GM18517 (cell line): Measurements from ENCODE around the gene ABCD4.
"Not testable (repeated sequence)": the region's sequence is repeated elsewhere in the genome, so short reads cannot be mapped to it uniquely, and the experiment has no call there.

Experiments
- ATAC-seq: cut with Tn5 transposase; IDR thresholded peaks from one replicate; pipeline ENCODE4 v1.9.1; 2021; ENCODE audit warnings: mild to moderate bottlenecking, moderate library complexity; ENCODE audit not compliant: unreplicated experiment

Gene ABCD4

DNA sequence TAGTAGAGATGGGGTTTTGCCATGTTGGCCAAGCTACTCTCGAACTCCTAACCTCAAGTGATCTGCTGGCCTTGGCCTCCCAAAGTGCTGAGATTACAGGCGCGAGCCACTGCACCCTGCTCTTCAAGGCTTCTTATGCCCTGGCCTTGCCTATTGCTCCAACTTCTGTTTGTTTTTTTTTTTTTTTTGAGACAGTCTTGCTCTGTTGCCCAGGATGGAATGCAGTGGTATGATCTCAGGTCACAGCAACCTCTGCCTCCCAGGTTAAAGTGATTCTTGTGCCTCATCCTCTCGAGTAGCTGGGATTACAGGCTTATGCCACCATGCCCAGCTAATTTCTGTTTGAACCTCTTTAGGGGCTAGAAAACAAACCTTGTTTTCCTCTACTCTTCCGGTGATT lies 6.0 kb upstream of the ABCD4 start:
- ATAC-seq: no peak

GRCh38 chr14:74302152-74302628 lies 544 bp downstream of the ABCD4 start:
- ATAC-seq: peak; percentile 7

- no peak for ATAC-seq
These were observed 1.1 kb downstream of the ABCD4 start for GRCh38 chr14:74301594-74302151.

DNA sequence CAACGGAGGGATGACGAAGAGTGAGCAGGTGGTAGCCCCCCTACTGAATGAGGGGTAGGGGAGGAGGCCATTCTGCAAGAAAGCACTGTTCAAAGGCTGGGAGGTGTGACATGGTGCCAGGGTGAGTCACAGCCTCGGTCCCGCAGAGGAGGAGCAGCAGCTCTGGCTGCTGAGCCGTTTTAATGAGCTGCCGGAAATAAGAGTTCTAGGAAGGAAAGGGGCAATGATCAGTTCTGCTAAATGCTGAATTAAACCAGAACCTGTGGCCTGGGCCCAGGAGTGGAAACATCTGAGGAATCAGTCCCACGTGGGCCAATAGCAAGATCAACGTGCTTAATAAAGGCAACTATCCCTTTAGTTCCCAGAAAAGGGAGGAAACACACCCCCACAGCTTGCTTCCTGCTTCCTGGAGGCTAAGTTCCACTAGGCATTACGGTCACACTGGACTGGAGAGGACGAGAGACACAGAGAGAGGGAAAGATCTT lies 3.6 kb downstream of the ABCD4 start:
- no peak for ATAC-seq

- ATAC-seq: no peak
These were observed 4.7 kb downstream of the ABCD4 start for GRCh38 chr14:74297986-74298385.

DNA sequence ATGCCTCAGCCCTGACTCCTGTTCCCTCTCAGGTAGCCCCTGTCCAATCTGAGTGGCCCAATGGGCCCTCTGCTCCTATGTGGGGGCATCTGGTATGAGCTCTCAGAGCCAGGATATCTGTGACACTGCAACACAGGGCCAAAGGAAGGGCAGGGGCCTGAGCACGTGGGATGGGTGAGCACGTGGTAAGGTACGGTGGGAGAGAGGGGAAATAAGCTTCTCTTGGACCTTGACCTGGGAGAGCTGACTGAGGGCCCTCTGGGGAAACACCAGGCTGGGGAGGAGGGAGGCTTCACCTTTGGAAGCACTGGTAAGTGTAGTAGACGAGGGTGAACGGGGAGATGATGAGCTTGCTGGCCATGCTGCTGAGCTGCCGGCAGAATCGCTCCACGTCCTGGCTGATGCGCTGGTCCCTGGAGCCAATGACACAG lies 6.7 kb downstream of the ABCD4 start:
- ATAC-seq: no peak

DNA sequence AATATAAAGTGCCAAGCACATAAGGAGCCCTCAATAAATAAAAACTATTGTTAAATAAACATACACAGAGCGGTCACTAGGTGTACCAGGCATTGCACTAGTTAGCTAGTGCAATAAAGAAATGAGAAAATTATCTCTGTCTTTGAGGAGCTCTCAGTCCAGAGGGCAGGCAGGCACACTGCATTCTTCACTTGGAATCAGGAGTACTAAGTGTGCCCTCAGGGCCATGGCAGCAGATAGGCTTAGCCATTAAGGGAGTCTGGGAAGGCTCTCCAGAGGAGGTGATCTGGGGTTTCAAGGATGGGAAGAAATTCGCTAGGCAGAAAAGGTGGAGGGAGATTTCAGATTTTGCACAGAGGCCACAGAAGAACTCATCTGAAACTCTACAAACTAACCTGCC lies 9.1 kb downstream of the ABCD4 start:
- ATAC-seq: no peak

GRCh38 chr14:74292061-74292460 lies 10.7 kb downstream of the ABCD4 start:
- no peak for ATAC-seq

GRCh38 chr14:74290415-74290814 lies 12.3 kb downstream of the ABCD4 start:
- ATAC-seq: no peak

DNA sequence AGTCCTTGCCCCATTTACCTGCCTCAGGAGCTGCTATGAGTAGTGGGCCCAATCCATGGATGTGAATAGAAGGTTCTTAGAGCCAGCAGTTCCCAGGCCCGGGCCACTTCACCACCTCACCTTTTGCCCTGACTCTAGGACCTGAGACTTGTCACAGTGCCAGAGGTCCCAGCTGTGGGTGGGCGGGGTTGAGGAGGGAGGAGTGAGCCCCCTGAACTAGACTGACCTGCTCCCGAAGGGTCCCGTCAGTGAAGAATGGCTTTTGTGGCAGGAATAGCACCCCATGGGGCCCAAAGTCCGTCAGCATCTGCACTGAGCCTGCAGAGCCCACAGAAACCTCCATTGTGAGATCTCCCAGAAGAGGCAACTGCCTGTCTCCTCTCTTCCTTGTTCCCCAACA lies 12.9 kb downstream of the ABCD4 start:
- ATAC-seq: no peak

DNA sequence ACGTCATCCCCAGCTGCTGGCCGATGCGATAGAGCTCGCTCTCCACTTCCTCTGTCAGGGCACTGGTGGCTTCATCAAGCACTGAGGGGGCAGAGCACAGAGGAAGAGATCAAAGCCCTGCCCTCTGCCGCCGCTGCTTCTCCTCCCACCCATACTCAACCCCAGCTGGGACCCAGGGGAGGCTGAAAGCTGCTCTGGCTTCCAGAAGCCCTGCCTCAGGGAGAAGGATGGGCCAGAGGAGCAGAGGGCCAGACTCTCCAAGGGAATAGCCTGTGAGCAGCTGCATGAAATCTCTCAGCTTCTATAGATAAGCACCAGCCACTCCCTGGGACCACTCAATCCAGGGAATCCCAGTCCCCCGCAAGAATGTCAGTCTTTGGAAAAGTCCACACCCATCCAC lies 16.0 kb downstream of the ABCD4 start:
- no peak for ATAC-seq

DNA sequence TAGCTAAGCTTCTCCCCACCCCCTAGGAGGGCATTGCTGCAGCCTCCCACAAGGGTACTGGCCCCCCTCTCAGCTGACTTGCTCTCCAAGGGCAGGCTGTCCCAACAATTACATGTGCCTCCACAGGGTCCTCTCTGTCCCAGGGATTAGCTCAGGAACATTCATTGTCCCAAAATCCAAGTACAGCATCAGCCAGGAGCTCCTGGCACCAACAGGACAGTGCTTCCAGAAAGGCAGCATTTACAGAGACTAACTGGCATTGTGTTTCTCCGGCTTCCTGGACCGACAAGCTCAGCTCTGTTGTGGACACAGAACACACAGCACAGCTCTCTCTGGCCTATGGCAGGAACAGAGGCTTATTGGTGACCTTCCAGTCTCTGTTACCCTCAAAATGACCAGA lies 21.7 kb downstream of the ABCD4 start:
- ATAC-seq: no peak

GRCh38 chr14:74278080-74278479 lies 24.7 kb downstream of the ABCD4 start:
- ATAC-seq: no peak

- ATAC-seq: no peak
These were observed 27.4 kb downstream of the ABCD4 start for GRCh38 chr14:74275241-74275841.

GRCh38 chr14:74271365-74271764 lies 31.4 kb downstream of the ABCD4 start:
- no peak for ATAC-seq

GRCh38 chr14:74270382-74271177 lies 32.2 kb downstream of the ABCD4 start:
- ATAC-seq: not testable (repeated sequence)

DNA sequence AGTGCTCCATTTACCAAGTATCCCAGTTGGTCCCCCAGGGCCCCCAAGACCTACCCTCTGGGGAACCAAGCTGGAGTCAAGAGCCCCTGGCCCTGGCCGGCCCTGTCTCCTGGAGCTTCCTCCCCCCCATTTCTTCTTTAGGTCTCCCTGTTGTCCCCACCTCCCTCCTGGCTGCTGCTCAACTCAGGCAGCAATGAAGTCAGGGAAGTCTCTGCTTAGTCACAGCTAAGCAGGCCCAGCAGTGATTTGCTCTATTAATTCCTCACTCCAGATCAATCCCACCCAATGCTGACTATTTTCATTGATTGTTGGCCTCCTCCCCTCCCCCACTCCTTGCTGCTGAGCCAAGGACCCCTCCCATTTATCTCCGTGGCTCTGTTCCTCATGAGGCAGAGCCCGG lies 35.1 kb downstream of the ABCD4 start:
- no peak for ATAC-seq

DNA sequence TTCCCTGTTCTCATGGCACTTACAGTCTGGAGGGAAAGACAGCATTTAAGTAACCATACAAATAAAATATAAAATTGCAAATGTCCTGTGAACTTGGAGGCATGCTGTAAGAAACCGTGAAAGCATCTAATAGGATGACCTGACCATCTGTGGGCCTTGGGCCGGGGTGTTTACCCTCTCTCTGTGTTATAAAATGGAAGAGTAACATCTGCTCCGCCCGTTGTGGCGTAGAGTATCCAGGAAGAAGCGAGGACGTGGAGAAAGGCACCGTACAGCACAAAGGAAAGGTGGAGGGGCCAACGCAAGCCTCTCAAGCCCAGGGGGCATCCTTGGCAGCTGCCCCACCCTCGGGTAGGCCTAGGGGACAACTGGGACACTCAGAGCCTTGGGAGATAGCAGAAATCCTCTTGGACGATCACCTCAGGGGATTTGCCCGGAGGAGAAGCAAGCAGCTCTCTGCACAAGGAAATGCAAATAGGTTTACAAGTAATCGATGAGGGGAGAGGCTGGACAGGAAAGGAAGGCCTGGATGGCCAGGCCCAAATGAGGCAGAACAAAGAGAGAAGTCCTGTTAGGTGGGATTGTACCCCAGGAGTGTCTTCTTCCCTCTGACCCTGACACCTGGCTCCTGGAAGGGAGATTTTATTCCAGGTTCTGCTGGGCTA lies 37.3 kb downstream of the ABCD4 start:
- ATAC-seq: no peak

DNA sequence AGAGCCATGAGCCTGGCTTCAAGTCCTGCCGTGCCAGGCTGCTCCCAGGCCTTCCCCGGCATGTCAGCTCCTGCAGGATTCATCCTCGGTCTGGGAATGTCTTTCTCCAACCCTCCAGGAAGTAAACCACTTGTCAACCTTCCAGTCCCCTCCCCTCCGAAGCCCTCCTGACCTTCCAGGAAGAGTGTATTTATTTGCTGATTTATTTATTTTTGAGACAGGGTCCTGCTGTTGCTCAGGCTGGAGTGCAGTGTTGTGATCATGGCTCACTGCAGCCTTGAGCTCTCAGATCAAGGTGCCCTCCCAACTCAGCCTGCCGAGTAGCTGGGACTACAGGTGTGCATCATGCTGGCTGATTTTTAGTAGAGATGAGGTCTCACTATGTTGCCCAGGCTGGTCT lies 38.8 kb downstream of the ABCD4 start:
- no peak for ATAC-seq

DNA sequence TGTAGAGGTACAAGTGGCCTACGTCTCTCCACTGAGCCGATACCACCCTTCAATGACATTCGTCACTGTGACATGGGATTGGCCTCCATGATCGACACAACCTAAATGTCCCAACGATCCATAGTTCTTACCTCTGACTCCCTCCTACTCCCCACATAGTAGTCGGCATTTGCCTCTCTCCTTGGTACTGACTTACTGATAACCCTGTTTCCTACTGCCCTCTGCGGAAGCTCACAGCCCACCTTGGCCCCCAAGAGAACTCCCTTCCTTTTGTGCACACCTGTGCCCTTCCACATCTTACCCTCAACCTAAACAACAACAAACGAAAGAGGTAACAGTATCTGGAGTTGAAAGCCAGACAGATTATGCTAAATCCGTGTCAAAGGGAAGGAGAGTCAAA lies 39.6 kb downstream of the ABCD4 start:
- no peak for ATAC-seq

- ATAC-seq: no peak
These were observed 40.7 kb downstream of the ABCD4 start for GRCh38 chr14:74262076-74262475.
